GM19328 (cell line): Measurements from ENCODE around the gene STAB2.
"Not testable (repeated sequence)": the region's sequence is repeated elsewhere in the genome, so short reads cannot be mapped to it uniquely, and the experiment has no call there.

Experiments used
- ATAC-seq: cut with Tn5 transposase; IDR thresholded peaks from one replicate; pipeline ENCODE4 v1.9.1; 2021; ENCODE audit warnings: mild to moderate bottlenecking, moderate library complexity; ENCODE audit not compliant: unreplicated experiment

The STAB2 gene

DNA sequence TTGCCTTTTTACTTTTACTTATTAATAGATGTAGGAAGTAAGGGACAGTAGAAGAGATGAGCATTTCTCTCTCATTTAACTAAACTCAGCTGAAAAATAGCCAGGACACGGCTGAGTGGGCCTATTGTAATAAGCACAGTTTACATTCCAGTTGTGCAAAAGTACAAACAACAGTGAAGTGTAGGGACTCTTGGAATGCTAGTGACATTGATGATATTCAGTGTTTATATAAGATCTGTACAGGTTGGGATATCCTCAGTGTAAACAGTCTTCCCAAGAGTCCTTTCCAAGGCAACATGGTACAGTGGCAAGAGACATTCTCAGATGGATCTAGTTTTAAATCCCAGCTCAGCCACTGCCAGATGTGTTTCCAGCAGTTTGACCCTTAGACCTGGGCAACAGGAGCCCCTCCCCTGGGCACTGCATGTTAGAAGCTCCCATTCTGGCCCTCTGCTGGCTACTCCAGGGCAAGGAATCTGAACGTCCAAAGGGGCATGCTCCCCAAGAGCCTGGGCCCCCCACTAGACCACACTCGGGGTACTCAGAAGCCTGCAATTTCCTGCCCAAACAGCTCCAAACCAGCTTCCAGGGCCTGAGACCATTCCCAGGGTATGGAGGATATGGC is 55.3 kb downstream of the STAB2 start:
- ATAC-seq, result no peak

GRCh38 chr12:103645202-103645601 is 58.1 kb downstream of the STAB2 start:
- no peak for ATAC-seq

- no peak for ATAC-seq
Observed at GRCh38 chr12:103647267-103647666, 60.2 kb downstream of the STAB2 start.

DNA sequence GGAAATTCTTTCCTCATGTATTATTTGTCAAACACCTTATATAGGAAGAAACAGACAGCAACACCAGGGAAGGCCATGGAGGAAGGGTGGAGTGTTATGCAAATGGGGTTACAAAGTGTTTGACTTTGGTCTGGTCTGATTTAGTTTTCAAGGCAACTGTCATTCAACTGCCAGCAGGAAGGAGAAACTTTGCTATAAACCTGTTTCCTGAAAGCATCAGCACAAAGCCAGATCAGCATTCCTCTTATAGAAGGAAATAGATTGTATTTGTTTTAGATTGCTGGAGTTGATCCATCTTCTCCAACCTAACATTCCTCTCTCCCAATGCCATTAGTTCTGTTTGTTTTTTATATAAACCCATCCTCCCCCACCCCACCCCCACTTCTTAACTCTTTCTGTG is 65.7 kb downstream of the STAB2 start:
- no peak for ATAC-seq

DNA sequence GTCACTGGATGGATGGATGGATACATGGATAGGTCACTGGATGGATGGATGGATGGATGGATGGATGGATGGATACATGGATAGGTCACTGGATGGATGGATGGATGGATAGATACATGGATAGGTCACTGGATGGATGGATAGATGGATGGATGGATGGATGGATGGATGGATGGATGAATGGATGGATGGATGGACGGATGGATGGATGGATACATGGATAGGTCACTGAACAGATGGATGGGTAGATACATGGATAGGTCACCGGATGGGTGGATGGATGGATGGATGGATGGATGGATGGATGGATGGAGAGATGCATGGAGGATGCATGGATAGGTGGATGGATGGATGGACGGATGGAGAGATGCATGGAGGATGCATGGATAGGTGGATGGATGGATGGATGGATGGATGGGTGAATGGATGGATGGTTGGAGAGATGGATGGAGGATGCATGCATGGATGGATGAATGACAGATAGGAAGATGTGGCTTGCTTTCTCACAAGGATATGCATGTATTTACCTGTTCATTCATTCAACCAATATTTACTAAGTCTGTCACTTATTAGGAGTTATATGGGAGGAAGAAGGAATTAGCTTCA is 66.6 kb downstream of the STAB2 start:
- not testable (repeated sequence) for ATAC-seq

- no peak for ATAC-seq
Observed at GRCh38 chr12:103654816-103655215, 67.7 kb downstream of the STAB2 start.

GRCh38 chr12:103656291-103656690 is 69.2 kb downstream of the STAB2 start:
- ATAC-seq, result no peak

GRCh38 chr12:103657331-103657730 is 70.3 kb downstream of the STAB2 start:
- no peak for ATAC-seq

- ATAC-seq, result no peak
Observed at GRCh38 chr12:103664626-103665025, 77.6 kb downstream of the STAB2 start.

DNA sequence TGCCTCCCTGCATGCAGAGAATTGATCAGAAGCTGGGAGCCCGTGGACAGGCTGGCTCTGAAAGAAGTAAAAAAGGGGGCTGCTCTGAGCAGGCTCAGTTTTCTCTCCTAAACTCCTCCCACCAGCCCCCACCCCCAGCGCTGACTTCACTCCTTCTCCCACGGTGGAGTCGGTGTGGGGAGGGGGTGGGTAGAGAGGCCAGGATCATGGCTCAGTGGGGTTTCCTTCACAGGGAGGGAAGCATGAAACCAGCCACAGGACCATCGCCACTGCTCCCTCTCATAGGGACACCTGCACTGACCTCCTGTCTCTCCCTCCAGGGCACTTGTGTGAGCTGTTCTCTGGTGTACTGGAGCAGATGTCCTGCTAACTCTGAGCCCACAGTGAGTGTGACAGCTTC is 78.9 kb downstream of the STAB2 start:
- ATAC-seq, result no peak

DNA sequence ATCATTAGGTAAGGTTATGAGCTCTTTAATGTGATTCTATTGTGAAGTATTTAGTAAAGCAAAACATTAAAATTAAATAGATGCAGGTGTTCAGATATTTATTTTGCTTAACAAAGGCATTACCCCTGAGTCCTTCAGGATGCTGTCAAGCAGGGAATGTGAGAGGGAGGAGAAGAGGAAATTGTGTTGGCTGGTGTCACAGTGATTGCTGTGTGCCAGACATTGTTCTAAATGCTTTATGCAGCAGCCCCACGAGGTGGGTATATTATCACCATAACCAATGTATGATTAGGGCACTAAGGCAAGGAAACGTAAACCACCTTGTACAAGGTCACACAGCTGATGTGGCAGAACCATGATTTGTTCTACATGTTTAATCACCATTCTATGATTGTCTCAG is 80.1 kb downstream of the STAB2 start:
- no peak for ATAC-seq

DNA sequence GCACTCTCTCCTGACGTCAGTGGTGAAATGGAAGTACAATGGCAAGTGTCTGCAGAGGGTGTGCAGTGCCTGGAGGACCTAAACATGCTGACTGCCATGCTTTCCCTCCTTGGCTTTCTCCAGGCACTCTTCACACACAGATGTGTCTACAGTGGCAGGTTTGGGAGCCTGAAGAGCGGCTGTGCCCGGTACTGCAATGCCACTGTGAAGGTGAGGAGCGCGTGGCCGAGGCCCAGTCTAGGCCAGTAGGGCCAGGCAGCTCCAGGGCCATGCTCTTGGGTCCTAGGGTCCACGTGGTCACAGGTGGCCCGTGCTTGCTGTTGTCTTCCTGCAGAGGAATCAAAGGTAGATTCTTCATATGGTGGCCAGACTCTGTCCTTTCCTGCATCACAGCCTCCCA is 81.4 kb downstream of the STAB2 start:
- ATAC-seq, result no peak

DNA sequence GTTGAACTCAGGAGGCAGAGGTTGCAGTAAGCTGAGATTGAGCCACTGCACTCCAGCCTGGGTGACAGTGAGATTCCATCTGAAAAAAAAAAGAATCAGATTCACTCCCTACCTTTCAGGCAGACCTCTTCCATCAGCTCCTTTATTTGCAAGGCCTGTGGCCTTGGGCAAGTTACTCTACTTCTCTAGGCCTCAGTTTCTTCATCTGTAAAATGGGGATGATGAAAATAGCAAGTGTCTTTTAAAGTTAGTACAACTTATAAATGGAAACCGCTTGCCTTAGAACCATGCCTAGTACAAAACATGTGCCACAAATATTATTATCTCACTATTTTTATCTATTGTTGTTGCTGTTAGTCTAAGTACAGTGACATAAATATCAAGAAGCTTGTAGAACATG is 84.3 kb downstream of the STAB2 start:
- no peak for ATAC-seq

- no peak for ATAC-seq
Observed at GRCh38 chr12:103672401-103673119, 85.5 kb downstream of the STAB2 start.

- ATAC-seq, result no peak
Observed at GRCh38 chr12:103673487-103673886, 86.4 kb downstream of the STAB2 start.

- ATAC-seq, result no peak
Observed at GRCh38 chr12:103673891-103674375, 86.9 kb downstream of the STAB2 start.

GRCh38 chr12:103676893-103677292 is 89.8 kb downstream of the STAB2 start:
- no peak for ATAC-seq

- ATAC-seq, result no peak
Observed at GRCh38 chr12:103677341-103677740, 90.3 kb downstream of the STAB2 start.

- ATAC-seq, result no peak
Observed at GRCh38 chr12:103677905-103678304, 90.8 kb downstream of the STAB2 start.

DNA sequence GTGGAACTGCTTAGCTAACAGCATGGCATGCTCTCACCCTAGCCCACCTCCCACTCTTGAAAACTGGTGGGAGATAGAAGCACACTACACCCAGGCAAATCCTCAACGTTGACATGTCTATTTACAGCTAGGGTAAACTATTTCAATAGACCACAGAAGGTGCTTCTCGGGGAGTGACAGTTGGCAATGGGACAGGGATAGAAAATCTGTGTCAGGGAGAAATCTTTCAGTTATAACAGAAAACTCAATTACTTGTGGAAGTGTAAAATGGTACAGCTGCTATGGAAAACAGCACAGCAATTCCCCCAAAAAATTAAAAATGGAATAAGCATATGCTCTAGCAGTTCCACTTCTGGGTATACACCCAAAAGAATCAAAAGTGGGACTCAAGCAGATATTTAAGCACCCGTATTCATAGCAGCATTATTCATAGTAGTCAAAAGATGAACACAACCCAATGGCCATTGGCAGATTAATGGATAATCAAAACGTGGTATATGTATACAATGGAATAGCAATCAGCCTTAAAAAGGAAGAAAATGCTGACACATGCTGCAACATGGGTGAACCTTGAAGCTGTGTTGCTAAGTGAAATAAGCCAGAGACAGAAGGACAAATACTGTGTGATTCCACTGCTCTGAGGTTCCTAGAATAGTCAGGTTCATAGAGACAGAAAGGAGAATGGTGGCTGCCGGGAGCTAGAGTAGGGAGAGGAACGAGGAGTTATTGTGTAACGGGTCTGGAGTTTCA is 92.5 kb downstream of the STAB2 start:
- ATAC-seq, result no peak

DNA sequence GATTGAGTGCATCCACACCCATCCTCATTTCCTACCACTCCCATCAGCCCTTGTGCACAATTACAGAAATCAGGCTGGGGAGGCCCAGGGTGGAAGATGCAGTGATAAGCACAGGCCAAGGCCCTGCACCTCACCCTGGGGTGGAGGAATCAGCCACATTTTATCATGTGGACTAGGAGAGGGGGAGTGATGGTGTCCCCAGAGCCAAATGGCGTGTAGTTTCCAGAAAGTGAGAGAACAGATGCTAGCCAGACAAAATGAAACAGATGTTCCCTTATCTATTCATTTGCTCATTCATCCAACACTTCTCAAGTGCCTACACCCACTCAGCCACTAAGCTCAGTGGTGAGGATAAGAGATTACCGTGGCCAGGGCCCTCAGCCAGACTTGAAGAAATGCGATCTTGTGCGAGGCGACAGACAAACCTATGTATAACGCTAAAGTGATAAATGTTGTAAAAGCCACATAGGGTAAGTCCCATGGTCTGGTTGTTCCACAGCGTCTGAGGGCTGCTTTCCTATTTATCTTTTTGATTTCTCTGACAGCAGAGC is 93.6 kb downstream of the STAB2 start:
- ATAC-seq, result no peak
